IMR-90 (cell line): ENCODE data around the gene UCHL1. TPM values are rescaled to one million over a fixed set of nuclear protein-coding genes. Genes with fewer than 3 reads are reported as not detected.

ENCODE experiments used
- ATAC-seq: fragments of 200-7000 bp; cut with Tn5 transposase; 2 replicates; pipeline ENCODE4 v1.9.1; 2020; ENCODE audit warnings: low read depth, mild to moderate bottlenecking, moderate library complexity
- BruUV-seq: library from RNA; stranded (reverse); fragments of 400-500 nt; replicated peaks from 2 replicates; lab custom pipeline; 2021; lab: Mats Ljungman, UMichigan
- CTCF ChIA-PET: fragments of 300-600 bp; formaldehyde crosslinking; extraction: SDS; loops from one replicate; lab custom pipeline; 2021; ENCODE audit warnings: antibody characterized with exemption; lab: Yijun Ruan, JAX
- POLR2A ChIA-PET: fragments of 300-600 bp; sonication (Branson Sonifier 250); formaldehyde crosslinking; loops from one replicate; lab custom pipeline; 2022; ENCODE audit warnings: antibody characterized with exemption; ENCODE audit not compliant: unreplicated experiment; lab: Charles Lee
- DNase-seq: peaks from one replicate; pipeline ENCODE4 v3.0.0; 2013
- H2AFZ ChIP-seq: replicated peaks from 2 replicates; pipeline ENCODE3; 2013; ENCODE audit warnings: low read length, mild to moderate bottlenecking; ENCODE audit not compliant: poor library complexity
- H2AK5ac ChIP-seq: 2 replicates; pipeline ENCODE4 v1.6.1; 2013; ENCODE audit warnings: low read depth, low read length, inconsistent platforms
- H2AK9ac ChIP-seq: replicated peaks from 2 replicates; pipeline ENCODE3; 2013; ENCODE audit warnings: mild to moderate bottlenecking, low read depth, low read length, moderate library complexity; ENCODE audit not compliant: poor library complexity
- H2BK120ac ChIP-seq: 2 replicates; pipeline ENCODE4 v1.6.1; 2013; ENCODE audit warnings: low read depth, low read length, inconsistent platforms
- H2BK15ac ChIP-seq: 3 replicates; pipeline ENCODE4 v1.6.1; 2013; ENCODE audit warnings: low read depth, low read length, inconsistent platforms
- H2BK20ac ChIP-seq: 2 replicates; pipeline ENCODE4 v1.6.1; 2013; ENCODE audit warnings: low read depth, mild to moderate bottlenecking, inconsistent platforms, low read length, moderate library complexity
- H2BK5ac ChIP-seq: 2 replicates; pipeline ENCODE4 v1.6.1; 2013; ENCODE audit warnings: mild to moderate bottlenecking, low read depth, low read length, inconsistent platforms; ENCODE audit not compliant: poor library complexity, severe bottlenecking
- H3K14ac ChIP-seq: replicated peaks from 2 replicates; pipeline ENCODE4 v1.6.1; 2013; ENCODE audit warnings: low read depth, low read length, inconsistent platforms
- H3K18ac ChIP-seq: 2 replicates; pipeline ENCODE4 v1.6.1; 2013; ENCODE audit warnings: low read depth, low read length, control low read depth
- H3K23ac ChIP-seq: 2 replicates; pipeline ENCODE4 v1.6.1; 2013; ENCODE audit warnings: low read depth, low read length, inconsistent platforms
- H3K27ac ChIP-seq: 2 replicates; pipeline ENCODE4 v1.5.1; 2013; ENCODE audit warnings: mild to moderate bottlenecking, control low read depth, low read length; ENCODE audit not compliant: insufficient read depth
- H3K27me3 ChIP-seq: 2 replicates; pipeline ENCODE4 v1.6.1; 2013; ENCODE audit warnings: low read length; ENCODE audit not compliant: control insufficient read depth, insufficient read depth
- H3K36me3 ChIP-seq: 2 replicates; pipeline ENCODE4 v1.6.1; 2013; ENCODE audit warnings: low read length, mixed read lengths; ENCODE audit not compliant: control insufficient read depth, insufficient read depth
- H3K4ac ChIP-seq: 2 replicates; pipeline ENCODE4 v1.6.1; 2013; ENCODE audit warnings: low read depth, low read length, inconsistent platforms
- H3K4me1 ChIP-seq: 2 replicates; pipeline ENCODE4 v1.6.1; 2013; ENCODE audit warnings: low read length, mixed read lengths; ENCODE audit not compliant: control insufficient read depth, insufficient read depth
- H3K4me2 ChIP-seq: 2 replicates; pipeline ENCODE4 v1.6.1; 2013; ENCODE audit warnings: low read depth, mild to moderate bottlenecking, control low read depth, low read length, moderate library complexity
- H3K4me3 ChIP-seq: 2 replicates; pipeline ENCODE4 v1.5.1; 2013; ENCODE audit warnings: low read depth, mild to moderate bottlenecking, control low read depth, low read length, moderate library complexity; ENCODE audit not compliant: insufficient read depth
- H3K56ac ChIP-seq: 2 replicates; pipeline ENCODE4 v1.6.1; 2013; ENCODE audit warnings: low read length, inconsistent platforms; ENCODE audit not compliant: insufficient read depth; ENCODE audit errors: extremely low read depth
- H3K79me1 ChIP-seq, 2 experiments: 2 replicates each; pipeline ENCODE4 v1.6.1; 2013; ENCODE audit warnings: low read length in 2 of 2, inconsistent platforms in 1 of 2, low read depth in 1 of 2
- H3K9ac ChIP-seq: 2 replicates; pipeline ENCODE4 v1.6.1; 2013; ENCODE audit warnings: low read depth, low read length, control low read depth
- H3K9me1 ChIP-seq: 2 replicates; pipeline ENCODE4 v1.6.1; 2013; ENCODE audit warnings: low read length, inconsistent platforms; ENCODE audit not compliant: insufficient read depth
- H3K9me3 ChIP-seq: 2 replicates; pipeline ENCODE4 v1.6.1; 2013; ENCODE audit warnings: low read length; ENCODE audit not compliant: control insufficient read depth, insufficient read depth
- H4K20me1 ChIP-seq: 2 replicates; pipeline ENCODE4 v1.6.1; 2013; ENCODE audit warnings: low read length, inconsistent platforms; ENCODE audit not compliant: insufficient read depth
- H4K5ac ChIP-seq: 2 replicates; pipeline ENCODE4 v1.6.1; 2013; ENCODE audit warnings: mild to moderate bottlenecking, low read depth, low read length, control low read depth
- H4K8ac ChIP-seq, 2 experiments: 2 replicates each; pipeline ENCODE4 v1.6.1; 2013; ENCODE audit warnings: low read depth in 2 of 2, low read length in 2 of 2, control low read depth in 1 of 2, inconsistent platforms in 1 of 2
- H4K91ac ChIP-seq: 2 replicates; pipeline ENCODE4 v1.6.1; 2013; ENCODE audit warnings: low read depth, low read length, inconsistent platforms; ENCODE audit not compliant: insufficient read depth
- BHLHE40 ChIP-seq: fragments of 150-350 bp; IDR thresholded peaks from 2 replicates; pipeline ENCODE4 v1.6.1; 2016; ENCODE audit warnings: mild to moderate bottlenecking, low read depth, low read length
- CEBPB ChIP-seq: IDR thresholded peaks from 2 replicates; pipeline ENCODE4 v1.6.1; 2012; ENCODE audit warnings: low read depth, low read length, improper control_type of control experiment
- CHD1 ChIP-seq: IDR thresholded peaks from 2 replicates; pipeline ENCODE4 v1.6.1; 2012; ENCODE audit warnings: low read depth, low read length, improper control_type of control experiment
- CTCF ChIP-seq: conservative IDR thresholded peaks from 2 replicates; pipeline ENCODE4 v1.5.1; 2012; ENCODE audit warnings: mild to moderate bottlenecking, low read depth, low read length, improper control_type of control experiment
- ELK1 ChIP-seq: fragments of 150-350 bp; IDR thresholded peaks from 2 replicates; pipeline ENCODE4 v1.6.1; 2016; ENCODE audit warnings: low read depth, mild to moderate bottlenecking, low read length, moderate library complexity, borderline replicate concordance
- FOS ChIP-seq: fragments of 150-350 bp; IDR thresholded peaks from 2 replicates; pipeline ENCODE4 v1.6.1; 2016; ENCODE audit warnings: low read depth, low read length
- MAFK ChIP-seq: IDR thresholded peaks from 2 replicates; pipeline ENCODE4 v1.6.1; 2012; ENCODE audit warnings: low read depth, low read length, improper control_type of control experiment
- MAZ ChIP-seq: IDR thresholded peaks from 2 replicates; pipeline ENCODE4 v1.6.1; 2012; ENCODE audit warnings: low read depth, mild to moderate bottlenecking, low read length, improper control_type of control experiment, moderate library complexity, borderline replicate concordance
- MXI1 ChIP-seq: IDR thresholded peaks from 2 replicates; pipeline ENCODE4 v1.6.1; 2012; ENCODE audit warnings: low read depth, mild to moderate bottlenecking, low read length, moderate library complexity, borderline replicate concordance
- NFE2L2 ChIP-seq: fragments of 150-350 bp; IDR thresholded peaks from 2 replicates; pipeline ENCODE4 v1.6.1; 2016; ENCODE audit warnings: low read depth, mild to moderate bottlenecking, low read length
- POLR2A ChIP-seq: IDR thresholded peaks from 2 replicates; pipeline ENCODE4 v1.6.1; 2012; ENCODE audit warnings: mild to moderate bottlenecking, low read depth, low read length
- RAD21 ChIP-seq: IDR thresholded peaks from 2 replicates; pipeline ENCODE4 v1.6.1; 2012; ENCODE audit warnings: low read length, improper control_type of control experiment
- RCOR1 ChIP-seq: IDR thresholded peaks from 2 replicates; pipeline ENCODE4 v1.6.1; 2012; ENCODE audit warnings: mild to moderate bottlenecking, low read length, improper control_type of control experiment; ENCODE audit not compliant: insufficient replicate concordance
- RFX5 ChIP-seq: IDR thresholded peaks from 2 replicates; pipeline ENCODE4 v1.8.0; 2012; ENCODE audit warnings: low read depth, mild to moderate bottlenecking, low read length, moderate library complexity
- SMC3 ChIP-seq: fragments of 150-350 bp; IDR thresholded peaks from 2 replicates; pipeline ENCODE4 v1.6.1; 2016; ENCODE audit warnings: low read depth, mild to moderate bottlenecking, antibody characterized with exemption, low read length, moderate library complexity
- USF2 ChIP-seq: fragments of 150-350 bp; IDR thresholded peaks from 2 replicates; pipeline ENCODE4 v1.6.1; 2017; ENCODE audit warnings: mild to moderate bottlenecking, antibody characterized with exemption, low read length, low read depth
- WGBS, 2 experiments: methylation state at CpG; one replicate each; pipeline versions ENCODE4 v1.1.5 to v1.1.7; 2013; ENCODE audit warnings: missing lambda C conversion rate in 2 of 2; ENCODE audit not compliant: insufficient read length in 1 of 2; ENCODE audit errors: extremely low coverage in 2 of 2; 5-methylcytosine and 5-hydroxymethylcytosine counted together
- dilution Hi-C: fragments of 300-500 bp; cut with HindIII; formaldehyde crosslinking; loops from one replicate; pipeline ENCODE4 v1.14.3; 2018; ENCODE audit warnings: low sequenced_read_pairs; ENCODE audit not compliant: unreplicated experiment
- in situ Hi-C: fragments of 300-500 bp; cut with MboI; formaldehyde crosslinking; loops from 3 replicates; pipeline ENCODE4 v1.14.3; 2019; ENCODE audit warnings: low sequenced_read_pairs, inconsistent platforms, mixed read lengths
- intact Hi-C: fragments of 100-400 bp; cut with micrococcal nuclease; formaldehyde crosslinking; loops from 2 replicates; pipeline ENCODE4 v1.10.0; 2022
- polyA plus RNA-seq, 3 experiments: library from polyadenylated mRNA; depleted of rRNA; stranded (reverse); fragments of >200 nt; gene quantifications; 2 replicates each; pipeline ENCODE4 v1.2.3, GENCODE V29; 2012; ENCODE audit warnings: low replicate concordance in 1 of 3
- total RNA-seq: library from RNA; depleted of rRNA; stranded (reverse); fragments of >200 nt; gene quantifications from 2 replicates; pipeline ENCODE4 v1.2.3, GENCODE V29; 2012

Gene UCHL1
- total and polyA plus RNA-seq, 2 of the 4 experiments (the other 2 are of a cell fraction), result 972 to 2,118 TPM

DNA sequence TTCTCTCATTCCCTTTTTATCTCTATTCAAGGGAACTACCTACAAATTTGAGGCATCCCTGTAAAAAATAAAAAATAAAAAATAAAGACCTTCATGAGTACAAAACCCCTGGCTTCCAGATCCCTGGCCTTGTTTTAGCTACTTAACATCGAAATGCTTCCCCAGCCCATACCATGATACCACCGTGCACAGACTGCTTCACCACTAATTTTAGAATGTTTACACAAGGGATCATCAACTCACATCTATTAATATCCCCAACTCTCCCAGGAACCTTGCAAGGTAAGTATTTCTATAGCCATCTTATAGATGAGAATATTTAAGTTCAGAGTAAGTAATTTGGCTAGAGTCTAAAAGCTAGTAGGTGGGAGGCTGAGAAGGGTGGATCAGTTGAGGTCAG, 51.7 kb downstream of the UCHL1 start:
- H2AK5ac ChIP-seq, result no peak overlapping the region
- H3K27ac ChIP-seq, result no peak overlapping the region
- no peak overlapping the region for H4K8ac ChIP-seq
- H3K4ac ChIP-seq, result no peak overlapping the region
- H3K56ac ChIP-seq, result no peak overlapping the region
- H2BK20ac ChIP-seq, result no peak overlapping the region
- H3K18ac ChIP-seq, result no peak overlapping the region
- H2BK5ac ChIP-seq, result no peak overlapping the region
- in situ Hi-C loops (no loop called here), dilution Hi-C loops (no loop called here), intact Hi-C loops (no loop called here)
- H2BK120ac ChIP-seq, result no peak overlapping the region
- no peaks in the 10 kb centered on the region for H3K9me3 ChIP-seq
- H4K20me1 ChIP-seq, result no peaks in the 10 kb centered on the region
- BruUV-seq, result no TSS peak
- H3K9ac ChIP-seq, result no peak overlapping the region
- H3K36me3 ChIP-seq, result no peaks in the 10 kb centered on the region
- TF ChIP-seq BHLHE40 (no peak), USF2 (no peak), CTCF (no peak), FOS (no peak), SMC3 (no peak), MXI1 (no peak), RAD21 (no peak), RCOR1 (no peak), CHD1 (no peak), POLR2A (no peak), MAFK (no peak), NFE2L2 (no peak), RFX5 (no peak), MAZ (no peak), CEBPB (no peak), ELK1 (no peak)
- no peak overlapping the region for H3K4me3 ChIP-seq
- no peak overlapping the region for H4K5ac ChIP-seq
- H2AK9ac ChIP-seq, result no peak overlapping the region
- ChIA-PET POLR2A (no interaction called here), CTCF (no interaction called here)
- H2AFZ ChIP-seq, result no peak overlapping the region
- H4K91ac ChIP-seq, result no peak overlapping the region
- H3K23ac ChIP-seq, result no peak overlapping the region
- DNase-seq (no peak), ATAC-seq (no peak)
- WGBS, 2 experiments, result 63% methylated on average over 1 of the region's 2 CpGs; no CpG with 5 or more reads in 1 of the 2 experiments
- H3K79me1 ChIP-seq, result no peaks in the 10 kb centered on the region
- H3K27me3 ChIP-seq, result peaks cover 7% of the 10 kb centered on the region
- H3K9me1 ChIP-seq, result no peaks in the 10 kb centered on the region
- H3K14ac ChIP-seq, result no peak overlapping the region
- no peak overlapping the region for H2BK15ac ChIP-seq
- no peaks in the 10 kb centered on the region for H3K4me1 ChIP-seq
- H3K4me2 ChIP-seq, result no peak overlapping the region
